ENCODE data around the gene TMEM80. TPM values are rescaled to one million over a fixed set of nuclear protein-coding genes. Genes with fewer than 3 reads are reported as not detected.

TMEM80 gene
- total RNA-seq, 2 experiments from 2014 or later: 10.6 to 12.5 TPM

DNA sequence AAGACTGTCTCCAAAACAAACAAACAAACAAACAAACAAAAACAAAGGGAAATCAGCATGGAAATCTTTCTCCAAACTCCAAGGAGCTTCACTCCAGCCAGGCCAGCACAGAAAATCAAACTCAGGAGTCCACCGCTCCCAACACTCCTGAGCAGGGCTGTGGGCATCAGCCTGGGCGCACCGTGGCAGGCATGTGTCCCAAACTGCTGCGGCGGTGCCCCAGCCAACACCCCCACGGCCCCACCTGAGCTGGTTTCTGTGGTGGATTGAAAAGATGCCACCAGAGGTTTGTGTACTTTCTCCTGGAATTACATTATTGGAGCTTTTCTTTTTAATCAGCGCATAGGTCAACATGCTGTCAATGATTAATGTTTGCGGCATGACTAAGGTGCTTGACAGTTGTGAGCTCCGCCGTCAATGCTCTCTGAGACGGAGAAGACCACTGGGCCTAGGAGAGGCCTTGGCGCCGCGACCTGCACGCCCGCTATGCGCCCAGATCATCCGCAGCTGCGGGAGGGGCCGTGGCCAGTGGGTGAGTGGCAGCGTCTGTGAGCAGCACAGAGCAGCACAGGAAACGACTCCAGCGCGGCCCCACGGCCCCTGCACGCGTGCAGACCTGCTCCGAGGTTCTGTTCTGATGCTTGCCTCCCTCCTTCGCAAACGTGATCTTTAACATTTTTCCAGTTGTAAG lies 40.4 kb upstream of the TMEM80 start:
- Mint-ChIP-seq H3K36me3 (ENCODE audit: low read depth) (peaks cover 11% of the 10 kb centered on the region), H3K4me3 (no peak overlapping the region), H3K27ac (no peak overlapping the region), H3K4me1 (ENCODE audit: low read depth) (no peaks in the 10 kb centered on the region), H3K9me3 (no peaks in the 10 kb centered on the region), H3K27me3 (no peaks in the 10 kb centered on the region)
- DNase-seq (no peak), ATAC-seq (no peak)
- ChIA-PET CTCF (no interaction called here), POLR2A (interaction anchor here (0.6 kb wide), 1 partner anchor 45 kb away, joined by 3 read pairs; no protein-coding TSS in a partner anchor)
- intact Hi-C loops (cut with micrococcal nuclease): no loop called here
- TF ChIP-seq, protein P1, sequence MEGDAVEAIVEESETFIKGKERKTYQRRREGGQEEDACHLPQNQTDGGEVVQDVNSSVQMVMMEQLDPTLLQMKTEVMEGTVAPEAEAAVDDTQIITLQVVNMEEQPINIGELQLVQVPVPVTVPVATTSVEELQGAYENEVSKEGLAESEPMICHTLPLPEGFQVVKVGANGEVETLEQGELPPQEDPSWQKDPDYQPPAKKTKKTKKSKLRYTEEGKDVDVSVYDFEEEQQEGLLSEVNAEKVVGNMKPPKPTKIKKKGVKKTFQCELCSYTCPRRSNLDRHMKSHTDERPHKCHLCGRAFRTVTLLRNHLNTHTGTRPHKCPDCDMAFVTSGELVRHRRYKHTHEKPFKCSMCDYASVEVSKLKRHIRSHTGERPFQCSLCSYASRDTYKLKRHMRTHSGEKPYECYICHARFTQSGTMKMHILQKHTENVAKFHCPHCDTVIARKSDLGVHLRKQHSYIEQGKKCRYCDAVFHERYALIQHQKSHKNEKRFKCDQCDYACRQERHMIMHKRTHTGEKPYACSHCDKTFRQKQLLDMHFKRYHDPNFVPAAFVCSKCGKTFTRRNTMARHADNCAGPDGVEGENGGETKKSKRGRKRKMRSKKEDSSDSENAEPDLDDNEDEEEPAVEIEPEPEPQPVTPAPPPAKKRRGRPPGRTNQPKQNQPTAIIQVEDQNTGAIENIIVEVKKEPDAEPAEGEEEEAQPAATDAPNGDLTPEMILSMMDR (IDR thresholded peaks at IDR 0.05): no peak

DNA sequence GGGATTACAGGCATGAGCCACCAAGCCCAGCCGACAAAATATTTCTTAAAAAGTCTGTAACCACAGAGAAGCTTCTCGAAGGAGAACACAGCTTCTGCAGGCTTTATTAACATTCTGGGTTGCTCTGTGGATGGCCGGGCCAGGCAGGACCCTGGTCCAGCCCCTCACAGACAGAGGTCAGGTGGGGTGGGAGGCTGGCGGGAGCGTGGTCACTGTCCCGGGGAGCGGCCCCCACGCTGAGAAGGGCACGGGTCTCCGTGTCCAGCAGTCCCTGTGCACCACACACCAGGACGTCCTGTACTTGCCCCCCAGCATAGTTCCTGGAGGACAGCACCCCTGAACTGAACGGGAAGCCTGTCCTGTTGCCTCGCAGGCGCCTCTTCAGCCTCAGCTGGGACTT lies 39.2 kb upstream of the TMEM80 start:
- CTCF ChIA-PET: no interaction called here
- DNase-seq (no peak), ATAC-seq (no peak)
- no peak overlapping the region for H3K27ac Mint-ChIP-seq
- no peaks in the 10 kb centered on the region for H3K4me1 Mint-ChIP-seq (ENCODE audit: low read depth)
- no peaks in the 10 kb centered on the region for H3K9me3 Mint-ChIP-seq
- POLR2A ChIA-PET: interaction anchor here (0.6 kb wide), 1 partner anchor 151 kb away, joined by 3 read pairs; no protein-coding TSS in a partner anchor
- H3K36me3 Mint-ChIP-seq (ENCODE audit: low read depth): peaks cover 10% of the 10 kb centered on the region
- no peaks in the 10 kb centered on the region for H3K27me3 Mint-ChIP-seq
- TF ChIP-seq, protein P1 (IDR thresholded peaks at IDR 0.05): no peak
- intact Hi-C loops (cut with micrococcal nuclease): no loop called here
- no peak overlapping the region for H3K4me3 Mint-ChIP-seq

DNA sequence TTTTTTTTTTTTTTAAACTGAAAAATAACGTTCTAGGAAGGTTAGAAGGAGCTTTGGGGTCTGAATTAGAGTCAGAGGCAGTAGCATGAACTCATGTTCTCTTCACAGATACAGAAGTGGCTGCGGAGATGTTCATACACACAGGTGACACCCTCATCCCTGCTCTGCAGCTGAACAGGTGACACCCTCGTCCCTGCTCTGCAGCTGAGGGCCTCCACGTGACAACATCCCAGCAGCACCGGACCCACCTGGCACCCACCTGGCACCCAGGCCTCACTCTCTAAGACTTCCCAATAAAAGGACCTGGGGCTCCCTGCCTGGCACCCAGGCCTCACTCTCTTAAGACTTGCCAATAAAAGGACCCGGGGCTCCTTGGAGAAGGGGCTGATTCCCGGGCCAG lies 38.8 kb upstream of the TMEM80 start:
- intact Hi-C loops (cut with micrococcal nuclease): no loop called here
- no peaks in the 10 kb centered on the region for H3K9me3 Mint-ChIP-seq
- no peak for DNase-seq
- H3K4me3 Mint-ChIP-seq: no peak overlapping the region
- no peak for ATAC-seq
- H3K4me1 Mint-ChIP-seq (ENCODE audit: low read depth): no peaks in the 10 kb centered on the region
- H3K36me3 Mint-ChIP-seq (ENCODE audit: low read depth): peaks cover 7% of the 10 kb centered on the region
- ChIA-PET CTCF (no interaction called here), POLR2A (interaction anchor here (0.6 kb wide), 1 partner anchor 151 kb away, joined by 3 read pairs; no protein-coding TSS in a partner anchor)
- TF ChIP-seq, protein P1 (IDR thresholded peaks at IDR 0.05): no peak
- H3K27ac Mint-ChIP-seq: no peak overlapping the region
- no peaks in the 10 kb centered on the region for H3K27me3 Mint-ChIP-seq

DNA sequence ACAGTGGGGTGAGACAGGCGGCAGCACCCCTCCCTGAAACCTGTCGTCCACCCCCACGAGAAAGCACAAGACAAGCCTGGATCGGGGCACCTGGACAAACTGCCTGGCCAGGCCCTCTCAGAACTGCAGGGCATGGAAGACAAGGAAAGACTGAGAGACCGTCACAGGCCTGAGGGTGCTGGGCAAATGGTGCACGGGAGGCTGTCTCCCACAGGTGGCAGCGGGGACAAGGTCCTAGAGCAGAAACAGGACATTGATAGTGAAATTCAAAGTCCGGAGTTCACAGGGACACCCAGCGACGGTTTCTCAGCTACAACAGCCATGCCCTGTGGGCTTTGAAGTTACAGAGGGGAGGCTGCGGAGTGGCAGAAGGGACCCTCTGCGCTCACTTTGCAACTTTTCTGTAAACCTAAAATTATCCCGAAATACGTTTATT lies 37.9 kb upstream of the TMEM80 start:
- intact Hi-C loops (cut with micrococcal nuclease): no loop called here
- Mint-ChIP-seq H3K4me1 (ENCODE audit: low read depth) (no peaks in the 10 kb centered on the region), H3K36me3 (ENCODE audit: low read depth) (peaks cover 9% of the 10 kb centered on the region), H3K4me3 (no peak overlapping the region), H3K27ac (no peak overlapping the region), H3K9me3 (no peaks in the 10 kb centered on the region), H3K27me3 (no peaks in the 10 kb centered on the region)
- TF ChIP-seq, protein P1 (IDR thresholded peaks at IDR 0.05): no peak
- POLR2A ChIA-PET: no interaction called here
- DNase-seq: no peak
- no peak for ATAC-seq
- CTCF ChIA-PET: no interaction called here

DNA sequence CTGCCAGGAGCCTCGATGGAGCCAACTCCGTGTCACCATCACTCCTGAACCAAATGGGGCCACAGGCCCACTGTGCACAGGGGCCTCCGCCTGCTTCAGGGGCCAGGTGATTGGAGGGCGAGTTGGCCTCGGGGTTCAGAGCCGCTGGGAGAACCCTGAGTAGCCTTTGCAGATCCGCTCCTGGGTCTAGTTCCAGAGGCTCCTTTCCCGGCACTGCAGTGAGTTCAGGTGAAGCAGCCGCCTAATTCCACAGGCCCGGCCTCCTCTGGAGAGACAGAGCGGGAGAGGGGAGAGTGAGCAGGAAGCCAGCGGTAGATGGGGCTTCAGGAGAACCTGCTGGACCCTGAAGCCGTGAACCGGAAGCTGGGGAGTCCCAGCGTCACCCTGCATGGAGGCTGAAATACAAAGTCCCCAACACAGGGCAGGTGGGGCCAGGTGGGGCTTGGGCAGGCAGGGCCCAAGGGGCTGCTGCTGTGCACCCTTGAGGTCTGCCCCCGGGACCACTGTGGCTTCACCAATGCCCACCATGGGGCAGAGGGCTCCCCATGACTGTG lies 36.0 kb upstream of the TMEM80 start:
- H3K9me3 Mint-ChIP-seq: no peaks in the 10 kb centered on the region
- no peak overlapping the region for H3K4me3 Mint-ChIP-seq
- H3K27me3 Mint-ChIP-seq: no peaks in the 10 kb centered on the region
- ChIA-PET CTCF (interaction anchor here (1.6 kb wide), 1 partner anchor 64 kb away, joined by 7 read pairs; no protein-coding TSS in a partner anchor), POLR2A (interaction anchor here (0.6 kb wide), 1 partner anchor 129 kb away, joined by 3 read pairs; no protein-coding TSS in a partner anchor)
- H3K4me1 Mint-ChIP-seq (ENCODE audit: low read depth): no peaks in the 10 kb centered on the region
- TF ChIP-seq, protein P1 (IDR thresholded peaks at IDR 0.05): no peak
- ATAC-seq: no peak
- no peak for DNase-seq
- no peak overlapping the region for H3K27ac Mint-ChIP-seq
- intact Hi-C loops (cut with micrococcal nuclease): no loop called here
- peaks cover 7% of the 10 kb centered on the region for H3K36me3 Mint-ChIP-seq (ENCODE audit: low read depth)

All from activated CD8-positive, alpha-beta T cell treated with anti-CD3 and anti-CD28 coated beads for 36 hours (primary cell).